Activated T-helper 2 cell treated with anti-CD3 and anti-CD28 coated beads, Interferon-gamma antibody, Interleukin-2, Interleukin-4, amounts not matched to agents 10 μg/mL and 5 μg/mL and 100 μg/mL, durations not matched to agents 14 hours and 24 hours and 36 hours (primary cell): ENCODE measurements around the gene SETD1B. TPM values are rescaled to one million over a fixed set of nuclear protein-coding genes. Genes with fewer than 3 reads are reported as not detected.

Experiments used
- DNase-seq: peaks from one replicate; pipeline ENCODE4 v3.0.0; 2021; ENCODE audit warnings: low spot score
- H3K27ac Mint-ChIP-seq: one replicate; pipeline ENCODE4 v1.8.0; 2021; ENCODE audit warnings: mixed read lengths
- H3K27me3 Mint-ChIP-seq: one replicate; pipeline ENCODE4 v1.8.0; 2021; ENCODE audit warnings: low read depth, mixed read lengths
- H3K36me3 Mint-ChIP-seq: one replicate; pipeline ENCODE4 v1.8.0; 2021; ENCODE audit warnings: low read depth, mixed read lengths
- H3K4me1 Mint-ChIP-seq: one replicate; pipeline ENCODE4 v1.8.0; 2021; ENCODE audit warnings: low read depth, mixed read lengths
- H3K4me3 Mint-ChIP-seq: one replicate; pipeline ENCODE4 v1.8.0; 2021; ENCODE audit warnings: low read depth, mild to moderate bottlenecking, moderate library complexity, mixed read lengths
- H3K9me3 Mint-ChIP-seq: one replicate; pipeline ENCODE4 v1.8.0; 2021; ENCODE audit warnings: mixed read lengths
- intact Hi-C: fragments of 100-400 bp; cut with micrococcal nuclease; formaldehyde crosslinking; loops from one replicate; pipeline ENCODE4 v1.15.1; 2023
- total RNA-seq: library from RNA; stranded (reverse); gene quantifications from 2 replicates; pipeline ENCODE4 v1.2.3, GENCODE V29; 2022

The SETD1B gene
- total RNA-seq, 1 donor from 2014 or later = 24.0 TPM

DNA sequence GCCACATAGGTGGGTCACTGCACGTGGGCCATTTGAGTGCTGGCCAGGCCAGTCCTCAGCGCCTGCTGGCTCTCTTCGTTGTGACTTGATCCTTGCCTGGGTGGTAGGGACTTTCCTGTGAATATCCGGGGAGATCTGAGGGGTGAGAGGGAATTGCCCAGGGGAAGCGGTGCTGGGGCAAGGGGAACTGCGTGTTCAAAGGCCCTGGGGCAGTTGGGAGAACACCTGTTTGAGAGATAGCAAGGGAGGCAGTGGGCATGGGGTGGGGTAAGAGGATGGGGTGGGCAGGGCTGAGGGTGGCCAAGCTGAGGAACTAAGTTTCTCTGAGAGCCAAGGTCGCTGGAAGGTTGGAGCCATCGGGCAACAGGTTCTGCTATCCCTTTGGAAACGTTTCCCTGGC, 25.0 kb downstream of the SETD1B start:
- Mint-ChIP-seq H3K27me3 (no peaks in the 10 kb centered on the region), H3K36me3 (peaks cover 66% of the 10 kb centered on the region), H3K9me3 (no peaks in the 10 kb centered on the region), H3K27ac (no peak overlapping the region), H3K4me3 (no peak overlapping the region), H3K4me1 (no peaks in the 10 kb centered on the region)
- intact Hi-C loops = no loop called here
- DNase-seq = no peak

GRCh38 chr12:121829250-121829918, 25.6 kb downstream of the SETD1B start:
- Mint-ChIP-seq H3K36me3 (peaks cover 60% of the 10 kb centered on the region), H3K27ac (no peak overlapping the region), H3K27me3 (no peaks in the 10 kb centered on the region), H3K9me3 (no peaks in the 10 kb centered on the region), H3K4me3 (no peak overlapping the region), H3K4me1 (no peaks in the 10 kb centered on the region)
- intact Hi-C loops = no loop called here
- DNase-seq = no peak

GRCh38 chr12:121830134-121830533, 26.3 kb downstream of the SETD1B start:
- H3K4me1 Mint-ChIP-seq = no peaks in the 10 kb centered on the region
- peaks cover 55% of the 10 kb centered on the region for H3K36me3 Mint-ChIP-seq
- no peak overlapping the region for H3K27ac Mint-ChIP-seq
- H3K9me3 Mint-ChIP-seq = no peaks in the 10 kb centered on the region
- no peak overlapping the region for H3K4me3 Mint-ChIP-seq
- no peak for DNase-seq
- intact Hi-C loops = loop anchor here (10.0 kb wide), 1 partner anchor 395 kb away; the partner anchor contains the start of gene DIABLO
- no peaks in the 10 kb centered on the region for H3K27me3 Mint-ChIP-seq

DNA sequence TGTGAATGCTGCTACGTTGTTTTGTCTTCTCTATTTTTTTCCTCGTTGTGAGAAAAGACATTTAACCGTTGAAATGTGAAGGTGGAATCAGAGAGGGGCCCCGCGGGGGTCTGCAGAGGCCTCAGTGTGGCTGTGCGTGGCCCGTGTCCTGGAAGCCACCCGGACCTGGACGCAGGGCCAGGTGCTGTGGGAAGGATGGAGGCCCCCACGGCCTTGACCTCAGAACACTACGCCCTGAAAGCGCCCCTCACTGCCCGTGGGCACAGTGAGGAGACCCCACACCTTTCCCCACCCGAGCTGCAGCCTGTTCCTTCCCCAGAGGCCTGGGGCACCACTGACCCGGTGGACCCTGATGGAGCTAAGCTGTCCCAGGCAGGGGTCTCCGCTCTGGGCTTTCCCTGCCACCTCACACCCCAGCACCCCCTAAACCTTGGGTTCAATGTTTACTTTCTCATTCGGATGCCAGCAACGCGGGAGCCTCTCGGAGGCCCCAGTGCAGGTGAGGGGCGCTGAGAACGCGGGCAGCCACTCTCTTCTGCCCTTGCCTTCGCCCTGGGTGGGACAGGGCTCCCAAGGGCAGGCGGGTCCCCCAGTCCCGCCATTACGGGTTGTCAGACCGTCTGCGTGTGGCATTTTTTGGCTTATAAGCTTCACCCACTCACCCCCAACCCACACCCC, 26.9 kb downstream of the SETD1B start:
- Mint-ChIP-seq H3K4me1 (no peaks in the 10 kb centered on the region), H3K27me3 (no peaks in the 10 kb centered on the region), H3K27ac (no peak overlapping the region), H3K9me3 (no peaks in the 10 kb centered on the region), H3K36me3 (peaks cover 52% of the 10 kb centered on the region), H3K4me3 (no peak overlapping the region)
- DNase-seq = no peak
- intact Hi-C loops = loop anchor here (10.0 kb wide), 1 partner anchor 394 kb away; the partner anchor contains the start of gene DIABLO

GRCh38 chr12:121831571-121832245, 27.9 kb downstream of the SETD1B start:
- Mint-ChIP-seq H3K4me3 (no peak overlapping the region), H3K27ac (no peak overlapping the region), H3K27me3 (no peaks in the 10 kb centered on the region), H3K36me3 (peaks cover 44% of the 10 kb centered on the region), H3K4me1 (no peaks in the 10 kb centered on the region), H3K9me3 (no peaks in the 10 kb centered on the region)
- intact Hi-C loops = loop anchor here (10.0 kb wide), 1 partner anchor 393 kb away; the partner anchor contains the start of gene DIABLO
- no peak for DNase-seq

DNA sequence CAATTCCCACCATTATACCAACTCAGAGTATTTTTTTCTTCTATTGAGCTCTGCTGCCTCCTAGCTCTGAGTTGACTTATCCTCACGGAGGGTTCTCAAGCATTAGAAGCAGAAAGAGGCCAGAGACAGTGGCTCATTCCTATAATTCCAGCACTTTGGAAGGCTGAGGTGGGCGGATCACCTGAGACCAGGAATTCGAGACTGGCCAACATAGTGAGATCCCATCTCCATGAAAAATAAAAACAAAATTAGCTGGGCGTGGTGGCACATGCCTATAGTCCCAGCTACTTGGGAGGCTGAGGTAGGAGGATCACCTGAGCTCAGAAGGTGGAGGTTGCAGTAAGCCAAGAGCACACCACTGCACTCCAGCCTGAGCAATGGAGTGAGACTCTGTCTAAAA, 33.9 kb downstream of the SETD1B start:
- H3K4me1 Mint-ChIP-seq = peaks cover 4% of the 10 kb centered on the region
- DNase-seq = no peak
- no peak overlapping the region for H3K27ac Mint-ChIP-seq
- H3K4me3 Mint-ChIP-seq = no peak overlapping the region
- no peaks in the 10 kb centered on the region for H3K27me3 Mint-ChIP-seq
- H3K9me3 Mint-ChIP-seq = no peaks in the 10 kb centered on the region
- peaks cover under 1% of the 10 kb centered on the region for H3K36me3 Mint-ChIP-seq
- intact Hi-C loops = loop anchor here (2.0 to 10.0 kb wide), 3 partner anchors 43 to 387 kb away; partner anchors contain the start of genes DIABLO and PSMD9

DNA sequence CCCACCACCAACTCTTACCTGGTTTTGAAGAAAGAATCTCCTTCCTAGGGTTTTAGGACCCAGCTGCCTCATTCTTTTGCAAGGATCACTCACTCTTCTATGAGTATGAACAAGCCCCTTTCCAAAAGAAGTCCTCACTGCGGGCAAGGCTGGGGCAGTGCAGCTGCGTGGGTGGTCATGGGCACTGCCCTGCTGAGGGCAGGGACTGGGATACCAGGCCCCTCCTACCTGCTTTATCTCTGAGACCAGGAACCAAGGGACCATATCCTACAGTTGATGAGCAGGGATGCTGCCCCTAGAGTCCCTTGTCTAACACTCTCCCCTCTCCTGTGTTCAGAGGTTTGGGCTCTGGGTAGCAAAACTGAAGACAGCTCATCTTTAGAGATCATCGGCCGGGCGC, 34.3 kb downstream of the SETD1B start:
- Mint-ChIP-seq H3K9me3 (no peaks in the 10 kb centered on the region), H3K27ac (no peak overlapping the region), H3K27me3 (no peaks in the 10 kb centered on the region), H3K4me3 (no peak overlapping the region), H3K4me1 (peaks cover 4% of the 10 kb centered on the region), H3K36me3 (no peaks in the 10 kb centered on the region)
- intact Hi-C loops = loop anchor here (2.0 to 10.0 kb wide), 3 partner anchors 43 to 387 kb away; partner anchors contain the start of genes DIABLO and PSMD9
- DNase-seq = no peak

DNA sequence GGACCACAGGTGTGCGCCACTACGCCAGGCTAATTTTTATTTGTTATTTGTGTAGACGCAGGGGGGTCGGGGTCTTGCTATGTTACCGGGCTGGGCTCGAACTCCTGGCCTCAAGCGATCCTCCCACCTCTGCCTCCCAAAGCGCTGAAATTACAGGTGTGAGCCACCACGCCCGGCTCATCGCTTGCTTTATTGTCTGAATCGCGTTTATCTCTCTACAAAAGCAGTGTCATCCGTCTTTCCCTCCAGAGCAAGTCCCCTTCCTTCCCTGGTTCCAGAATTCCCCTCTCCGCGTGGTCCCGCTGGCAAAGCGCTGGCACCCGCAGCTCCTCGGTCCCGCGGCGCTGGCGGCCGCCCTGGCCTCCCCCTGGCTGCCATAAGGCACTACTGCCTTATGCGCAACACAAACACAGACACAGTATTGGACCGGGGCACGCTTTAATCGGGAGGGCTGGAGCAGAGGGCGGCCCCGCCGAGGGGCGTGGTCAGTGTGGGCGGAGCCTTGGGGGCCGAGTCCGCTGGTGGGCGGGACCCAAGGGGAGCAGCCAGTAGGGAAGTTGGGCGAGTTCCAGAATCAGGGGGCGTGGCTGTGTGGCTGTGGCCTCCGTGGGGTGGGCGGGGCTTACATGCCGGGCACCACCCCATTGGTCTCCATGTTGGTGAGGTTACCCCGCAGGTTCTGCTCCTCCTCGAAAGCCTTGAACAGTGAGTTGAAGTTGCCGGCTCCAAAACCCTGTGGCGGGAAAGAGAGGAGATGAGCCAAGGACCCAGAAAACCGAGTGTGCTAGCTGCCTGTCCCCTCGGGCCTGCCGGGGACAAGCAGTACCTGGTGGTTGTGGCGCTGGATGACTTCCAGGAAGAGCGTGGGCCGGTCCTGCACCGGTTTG, 35.5 kb downstream of the SETD1B start:
- H3K36me3 Mint-ChIP-seq = no peaks in the 10 kb centered on the region

GRCh38 chr12:121839993-121840761, 36.4 kb downstream of the SETD1B start:
- H3K9me3 Mint-ChIP-seq = no peaks in the 10 kb centered on the region
- no peaks in the 10 kb centered on the region for H3K27me3 Mint-ChIP-seq
- peak overlapping the region; percentile 90 for H3K27ac Mint-ChIP-seq
- no peak for DNase-seq
- intact Hi-C loops = loop anchor here (2.0 to 10.0 kb wide), 3 partner anchors 45 to 385 kb away; partner anchors contain the start of genes DIABLO and PSMD9
- H3K4me1 Mint-ChIP-seq = peaks cover 4% of the 10 kb centered on the region
- H3K4me3 Mint-ChIP-seq = peak overlapping the region; percentile 97
- no peaks in the 10 kb centered on the region for H3K36me3 Mint-ChIP-seq

More for the DNA sequence above, 35.5 kb downstream of the SETD1B start:
- H3K27me3 Mint-ChIP-seq = no peaks in the 10 kb centered on the region
- H3K4me1 Mint-ChIP-seq = peaks cover 4% of the 10 kb centered on the region
- no peaks in the 10 kb centered on the region for H3K9me3 Mint-ChIP-seq
- DNase-seq = peak; percentile 99
- intact Hi-C loops = loop anchor here (2.0 to 10.0 kb wide), 3 partner anchors 45 to 385 kb away; partner anchors contain the start of genes DIABLO and PSMD9
- H3K27ac Mint-ChIP-seq = peak overlapping the region; percentile 90
- H3K4me3 Mint-ChIP-seq = peak overlapping the region; percentile 97

GRCh38 chr12:121843236-121843982, 39.6 kb downstream of the SETD1B start:
- H3K4me1 Mint-ChIP-seq = peaks cover 4% of the 10 kb centered on the region
- H3K9me3 Mint-ChIP-seq = no peaks in the 10 kb centered on the region
- H3K4me3 Mint-ChIP-seq = no peak overlapping the region

GRCh38 chr12:121845701-121846100, 41.9 kb downstream of the SETD1B start:
- H3K27ac Mint-ChIP-seq = no peak overlapping the region
- H3K4me1 Mint-ChIP-seq = no peaks in the 10 kb centered on the region
- H3K27me3 Mint-ChIP-seq = no peaks in the 10 kb centered on the region
- intact Hi-C loops = no loop called here
- H3K4me3 Mint-ChIP-seq = no peak overlapping the region
- DNase-seq = no peak
- H3K9me3 Mint-ChIP-seq = no peaks in the 10 kb centered on the region
- H3K36me3 Mint-ChIP-seq = no peaks in the 10 kb centered on the region

More at GRCh38 chr12:121843236-121843982, 39.6 kb downstream of the SETD1B start:
- intact Hi-C loops = no loop called here
- Mint-ChIP-seq H3K36me3 (no peaks in the 10 kb centered on the region), H3K27ac (no peak overlapping the region), H3K27me3 (no peaks in the 10 kb centered on the region)
- no peak for DNase-seq
